OCI-LY1 (cell line): ENCODE data around the gene B4GALNT2.

Experiments used
- EZH2 ChIP-seq: fragments of 200-600 bp; sonication (generic), shearing (Covaris generic); IDR thresholded peaks from 2 replicates; pipeline ENCODE4 v1.8.0; 2017; ENCODE audit warnings: borderline replicate concordance, mixed run types, mild to moderate bottlenecking, antibody characterized with exemption, low read length, moderate library complexity, mixed read lengths
- TF ChIP-seq, protein P1 (sequence below): fragments of 200-600 bp; sonication (generic), shearing (Covaris generic); IDR thresholded peaks from 2 replicates; pipeline ENCODE4 v1.5.1; 2017; ENCODE audit warnings: mild to moderate bottlenecking, antibody characterized with exemption, low read length, moderate library complexity, mixed read lengths

DNA sequence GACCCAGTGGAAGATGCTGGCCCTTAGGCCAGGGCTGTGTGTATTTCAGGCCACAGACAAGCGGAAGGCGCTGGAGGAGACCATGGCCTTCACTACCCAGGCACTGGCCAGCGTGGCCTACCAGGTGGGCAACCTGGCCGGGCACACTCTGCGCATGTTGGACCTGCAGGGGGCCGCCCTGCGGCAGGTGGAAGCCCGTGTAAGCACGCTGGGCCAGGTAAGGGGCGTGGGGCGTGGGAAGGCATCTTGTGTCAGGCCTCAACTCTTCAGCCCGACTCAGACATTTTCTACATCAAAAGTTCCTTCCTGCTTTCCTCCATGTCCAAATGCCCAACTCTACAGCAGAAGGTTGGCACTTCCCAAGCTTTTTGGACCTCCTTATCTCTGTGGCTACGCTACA, 83.9 kb downstream of the B4GALNT2 start:
- TF ChIP-seq, protein P1, sequence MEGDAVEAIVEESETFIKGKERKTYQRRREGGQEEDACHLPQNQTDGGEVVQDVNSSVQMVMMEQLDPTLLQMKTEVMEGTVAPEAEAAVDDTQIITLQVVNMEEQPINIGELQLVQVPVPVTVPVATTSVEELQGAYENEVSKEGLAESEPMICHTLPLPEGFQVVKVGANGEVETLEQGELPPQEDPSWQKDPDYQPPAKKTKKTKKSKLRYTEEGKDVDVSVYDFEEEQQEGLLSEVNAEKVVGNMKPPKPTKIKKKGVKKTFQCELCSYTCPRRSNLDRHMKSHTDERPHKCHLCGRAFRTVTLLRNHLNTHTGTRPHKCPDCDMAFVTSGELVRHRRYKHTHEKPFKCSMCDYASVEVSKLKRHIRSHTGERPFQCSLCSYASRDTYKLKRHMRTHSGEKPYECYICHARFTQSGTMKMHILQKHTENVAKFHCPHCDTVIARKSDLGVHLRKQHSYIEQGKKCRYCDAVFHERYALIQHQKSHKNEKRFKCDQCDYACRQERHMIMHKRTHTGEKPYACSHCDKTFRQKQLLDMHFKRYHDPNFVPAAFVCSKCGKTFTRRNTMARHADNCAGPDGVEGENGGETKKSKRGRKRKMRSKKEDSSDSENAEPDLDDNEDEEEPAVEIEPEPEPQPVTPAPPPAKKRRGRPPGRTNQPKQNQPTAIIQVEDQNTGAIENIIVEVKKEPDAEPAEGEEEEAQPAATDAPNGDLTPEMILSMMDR, result no peak
- TF ChIP-seq EZH2, result no peak
